ENCODE data around the gene MYO1B.

The MYO1B gene

DNA sequence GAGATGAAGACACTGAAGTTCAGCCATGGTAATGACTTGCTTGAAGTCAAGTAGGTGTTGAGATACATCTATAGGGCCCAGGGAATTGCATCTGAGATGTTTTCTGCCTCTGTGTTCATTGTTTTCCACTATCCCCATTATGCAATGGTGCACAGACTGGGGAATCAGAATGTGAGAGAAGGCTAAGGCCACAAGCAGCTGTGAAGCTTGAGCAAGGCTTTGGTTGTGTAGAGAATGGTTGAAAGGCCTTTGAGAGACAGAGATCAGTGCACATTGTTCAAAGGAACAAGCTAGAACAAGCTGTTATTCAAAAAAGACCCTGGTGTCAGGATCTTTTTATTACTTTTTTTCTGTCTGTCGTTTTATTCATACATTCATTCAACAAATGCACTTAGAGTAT, 82.3 kb downstream of the MYO1B start:
- Histone ChIP-seq H3K4me3 (ENCODE audit: low read depth in 1 of 2, low read length in 2 of 2) (no peak overlapping the region), H3K9me3 (ENCODE audit: control insufficient read depth in 1 of 2, low read length in 2 of 2) (no peaks in the 10 kb centered on the region), H3K4me1 (ENCODE audit: control insufficient read depth in 1 of 2, insufficient read depth in 2 of 2, low read length in 2 of 2) (no peaks in the 10 kb centered on the region), H3K27ac (ENCODE audit: low read length) (no peak overlapping the region), H3K27me3 (ENCODE audit: low read depth, low read length) (no peaks in the 10 kb centered on the region), H3K36me3 (ENCODE audit: control insufficient read depth in 1 of 2, insufficient read depth in 2 of 2, low read length in 2 of 2) (no peaks in the 10 kb centered on the region)

DNA sequence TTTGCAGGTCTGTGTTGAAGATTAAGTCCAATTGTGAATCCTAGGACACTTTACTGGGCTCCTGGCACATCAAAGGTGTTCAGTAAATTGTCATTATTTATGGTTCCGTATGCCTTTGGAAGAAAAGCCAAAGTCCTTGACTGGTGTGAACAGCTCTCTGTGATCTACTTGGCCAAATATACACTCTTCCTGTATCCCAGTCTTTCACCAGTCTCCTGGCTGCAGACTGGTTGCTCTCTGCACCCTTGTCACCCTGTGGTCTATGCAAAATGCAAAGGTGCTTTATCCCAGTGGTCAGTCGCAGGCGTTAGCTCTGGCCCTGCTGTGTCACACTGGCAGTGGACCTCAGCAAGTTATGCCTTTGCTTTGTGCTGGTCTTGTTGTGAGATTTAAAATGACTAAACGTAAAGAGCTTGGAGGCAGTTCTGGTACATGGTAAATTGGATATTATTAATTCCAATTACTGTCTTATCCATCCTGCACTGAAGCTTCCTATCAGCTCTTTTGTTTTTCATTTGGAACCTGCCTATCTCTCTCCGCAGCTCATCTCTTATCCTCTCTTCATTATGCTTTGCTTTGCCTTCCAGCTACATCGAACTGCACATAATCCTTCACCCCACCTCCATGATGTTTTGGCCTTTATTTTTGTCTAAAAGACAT, 83.1 kb downstream of the MYO1B start:
- Histone ChIP-seq H3K4me3 (ENCODE audit: low read depth in 1 of 2, low read length in 2 of 2) (no peak overlapping the region), H3K27me3 (ENCODE audit: low read depth, low read length) (no peaks in the 10 kb centered on the region), H3K4me1 (ENCODE audit: control insufficient read depth in 1 of 2, insufficient read depth in 2 of 2, low read length in 2 of 2) (no peaks in the 10 kb centered on the region), H3K27ac (ENCODE audit: low read length) (no peak overlapping the region), H3K36me3 (ENCODE audit: control insufficient read depth in 1 of 2, insufficient read depth in 2 of 2, low read length in 2 of 2) (no peaks in the 10 kb centered on the region), H3K9me3 (ENCODE audit: control insufficient read depth in 1 of 2, low read length in 2 of 2) (no peaks in the 10 kb centered on the region)

DNA sequence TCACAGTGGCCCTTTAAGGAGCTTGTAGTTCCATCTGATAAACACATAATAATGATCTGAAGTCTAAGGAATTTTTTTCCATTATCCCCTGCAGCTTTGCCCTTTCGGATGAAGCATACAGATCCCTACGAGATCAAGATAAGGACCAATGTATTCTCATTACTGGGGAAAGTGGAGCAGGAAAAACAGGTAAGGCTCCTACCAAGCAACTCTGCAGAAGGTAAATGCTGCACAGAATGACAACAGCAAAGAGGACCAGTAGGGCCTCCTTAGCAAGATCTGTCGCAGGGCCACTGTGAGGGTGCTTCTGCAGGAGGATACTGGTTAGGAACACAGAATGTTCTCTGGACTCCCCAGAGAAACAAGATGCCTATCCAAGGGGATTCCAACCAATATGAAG, 84.6 kb downstream of the MYO1B start:
- H3K9me3 ChIP-seq (ENCODE audit: control insufficient read depth in 1 of 2, low read length in 2 of 2), result no peaks in the 10 kb centered on the region
- no peaks in the 10 kb centered on the region for H3K27me3 ChIP-seq (ENCODE audit: low read depth, low read length)
- no peaks in the 10 kb centered on the region for H3K4me1 ChIP-seq (ENCODE audit: control insufficient read depth in 1 of 2, insufficient read depth in 2 of 2, low read length in 2 of 2)
- no peak overlapping the region for H3K4me3 ChIP-seq (ENCODE audit: low read depth in 1 of 2, low read length in 2 of 2)
- H3K27ac ChIP-seq (ENCODE audit: low read length), result no peak overlapping the region
- peaks cover 0 to 5% of the 10 kb centered on the region in 2 donors for H3K36me3 ChIP-seq (ENCODE audit: control insufficient read depth in 1 of 2, insufficient read depth in 2 of 2, low read length in 2 of 2)

DNA sequence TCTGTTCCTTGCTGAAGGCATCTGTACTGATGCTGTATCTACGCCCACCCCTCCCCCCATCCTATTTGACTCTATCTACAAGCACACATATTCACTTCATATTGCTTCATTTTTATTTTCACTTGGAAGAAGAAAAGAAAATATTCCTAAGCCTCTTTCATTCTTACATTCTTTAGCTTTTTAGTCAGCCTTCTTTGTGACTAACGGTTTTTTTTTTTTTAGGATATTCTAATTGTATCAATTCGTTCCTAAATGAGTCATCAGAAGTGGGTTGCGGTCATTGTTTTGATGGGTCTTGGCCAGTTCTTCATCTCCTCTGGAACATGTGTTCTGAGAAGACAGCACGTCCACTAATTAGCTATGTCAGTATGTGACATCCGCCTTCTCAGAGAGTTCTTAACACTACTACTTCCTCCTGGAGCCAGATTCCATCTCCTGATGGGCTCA, 88.7 kb downstream of the MYO1B start:
- no peaks in the 10 kb centered on the region for H3K9me3 ChIP-seq (ENCODE audit: control insufficient read depth in 1 of 2, low read length in 2 of 2)
- peaks cover 0 to 5% of the 10 kb centered on the region in 2 donors for H3K36me3 ChIP-seq (ENCODE audit: control insufficient read depth in 1 of 2, insufficient read depth in 2 of 2, low read length in 2 of 2)
- no peak overlapping the region for H3K4me3 ChIP-seq (ENCODE audit: low read depth in 1 of 2, low read length in 2 of 2)
- no peak overlapping the region for H3K27ac ChIP-seq (ENCODE audit: low read length)
- no peaks in the 10 kb centered on the region for H3K27me3 ChIP-seq (ENCODE audit: low read depth, low read length)
- no peaks in the 10 kb centered on the region for H3K4me1 ChIP-seq (ENCODE audit: control insufficient read depth in 1 of 2, insufficient read depth in 2 of 2, low read length in 2 of 2)

DNA sequence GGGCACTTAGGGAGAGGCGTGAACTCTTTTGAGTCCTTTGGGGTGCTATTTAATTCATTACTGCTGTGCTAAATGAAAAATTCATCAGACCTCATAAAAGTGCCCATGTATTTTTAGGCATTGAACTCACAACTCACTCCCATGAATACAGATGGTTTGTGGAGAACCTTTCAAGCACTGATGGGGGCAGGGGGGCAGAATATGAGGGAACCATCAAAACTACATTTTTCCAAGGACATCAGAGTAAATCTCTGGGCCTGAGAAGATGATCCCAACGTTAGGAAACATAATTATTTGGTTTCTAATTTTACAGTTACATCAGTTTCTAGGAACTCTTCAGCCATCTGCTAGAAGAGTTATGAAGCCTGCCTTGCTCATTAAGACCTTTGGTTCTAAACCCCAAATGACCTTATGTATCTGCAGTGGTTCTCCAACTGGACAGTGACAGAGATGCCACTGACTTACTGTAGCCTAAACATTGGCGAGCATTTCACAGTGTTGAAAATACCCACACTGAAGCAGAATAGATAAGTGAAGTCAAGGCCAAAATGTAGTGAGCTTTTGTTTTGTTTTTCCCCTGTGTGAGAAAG, 90.8 kb downstream of the MYO1B start:
- no peaks in the 10 kb centered on the region for H3K4me1 ChIP-seq (ENCODE audit: control insufficient read depth in 1 of 2, insufficient read depth in 2 of 2, low read length in 2 of 2)
- H3K27me3 ChIP-seq (ENCODE audit: low read depth, low read length), result no peaks in the 10 kb centered on the region
- no peak overlapping the region for H3K27ac ChIP-seq (ENCODE audit: low read length)
- peaks cover 0 to 5% of the 10 kb centered on the region in 2 donors for H3K36me3 ChIP-seq (ENCODE audit: control insufficient read depth in 1 of 2, insufficient read depth in 2 of 2, low read length in 2 of 2)
- no peaks in the 10 kb centered on the region for H3K9me3 ChIP-seq (ENCODE audit: control insufficient read depth in 1 of 2, low read length in 2 of 2)
- no peak overlapping the region for H3K4me3 ChIP-seq (ENCODE audit: low read depth in 1 of 2, low read length in 2 of 2)

DNA sequence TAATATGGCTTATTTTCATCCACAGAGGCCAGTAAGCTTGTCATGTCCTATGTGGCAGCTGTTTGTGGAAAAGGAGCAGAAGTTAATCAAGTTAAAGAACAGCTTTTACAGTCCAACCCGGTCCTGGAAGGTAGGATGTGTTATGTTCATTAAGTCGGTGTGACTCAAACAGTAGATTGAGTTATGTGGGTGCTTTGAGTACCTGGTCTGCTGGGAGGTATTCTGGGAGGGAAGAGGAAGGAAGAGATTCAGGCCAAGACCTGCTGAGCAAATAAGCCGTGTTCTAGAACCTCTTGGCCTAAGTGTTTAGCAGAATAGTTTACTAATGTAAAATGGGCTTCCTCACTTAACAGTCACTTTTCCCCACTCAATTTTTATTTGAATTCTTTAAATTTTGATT, 96.2 kb downstream of the MYO1B start:
- no peak overlapping the region for H3K27ac ChIP-seq (ENCODE audit: low read length)
- H3K27me3 ChIP-seq (ENCODE audit: low read depth, low read length), result no peaks in the 10 kb centered on the region
- H3K4me3 ChIP-seq (ENCODE audit: low read depth in 1 of 2, low read length in 2 of 2), result no peak overlapping the region
- H3K4me1 ChIP-seq (ENCODE audit: control insufficient read depth in 1 of 2, insufficient read depth in 2 of 2, low read length in 2 of 2), result no peaks in the 10 kb centered on the region
- H3K9me3 ChIP-seq (ENCODE audit: control insufficient read depth in 1 of 2, low read length in 2 of 2), result no peaks in the 10 kb centered on the region
- H3K36me3 ChIP-seq (ENCODE audit: control insufficient read depth in 1 of 2, insufficient read depth in 2 of 2, low read length in 2 of 2), result no peaks in the 10 kb centered on the region

DNA sequence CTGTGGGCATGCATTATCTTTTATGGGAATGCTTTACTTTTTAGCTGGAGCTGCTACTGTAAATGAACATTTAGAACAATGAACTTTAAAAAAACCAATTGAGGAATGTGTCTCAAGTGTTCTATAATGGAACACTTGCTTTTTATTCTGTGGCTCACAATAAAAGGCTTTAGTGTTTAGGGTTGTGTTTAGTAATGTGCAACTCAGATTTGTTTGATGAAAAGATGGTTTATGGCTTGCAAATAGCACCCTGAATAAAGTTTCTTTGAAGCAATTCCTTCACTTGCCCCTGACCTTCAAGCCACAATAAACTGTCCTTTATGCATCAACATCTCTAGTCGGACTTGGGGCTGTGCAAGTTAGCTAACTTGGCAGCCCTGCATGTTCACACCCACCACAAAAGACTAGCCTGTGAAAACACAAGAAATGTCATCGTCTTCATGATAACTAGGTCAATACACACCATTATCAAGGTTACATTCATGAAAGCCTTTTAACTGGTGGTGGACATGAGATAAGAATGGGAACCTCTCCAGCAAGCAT, 98.7 kb downstream of the MYO1B start:
- no peaks in the 10 kb centered on the region for H3K27me3 ChIP-seq (ENCODE audit: low read depth, low read length)
- H3K4me3 ChIP-seq (ENCODE audit: low read depth in 1 of 2, low read length in 2 of 2), result no peak overlapping the region
- no peaks in the 10 kb centered on the region for H3K4me1 ChIP-seq (ENCODE audit: control insufficient read depth in 1 of 2, insufficient read depth in 2 of 2, low read length in 2 of 2)
- H3K36me3 ChIP-seq (ENCODE audit: control insufficient read depth in 1 of 2, insufficient read depth in 2 of 2, low read length in 2 of 2), result no peaks in the 10 kb centered on the region
- no peaks in the 10 kb centered on the region for H3K9me3 ChIP-seq (ENCODE audit: control insufficient read depth in 1 of 2, low read length in 2 of 2)
- H3K27ac ChIP-seq (ENCODE audit: low read length), result no peak overlapping the region

DNA sequence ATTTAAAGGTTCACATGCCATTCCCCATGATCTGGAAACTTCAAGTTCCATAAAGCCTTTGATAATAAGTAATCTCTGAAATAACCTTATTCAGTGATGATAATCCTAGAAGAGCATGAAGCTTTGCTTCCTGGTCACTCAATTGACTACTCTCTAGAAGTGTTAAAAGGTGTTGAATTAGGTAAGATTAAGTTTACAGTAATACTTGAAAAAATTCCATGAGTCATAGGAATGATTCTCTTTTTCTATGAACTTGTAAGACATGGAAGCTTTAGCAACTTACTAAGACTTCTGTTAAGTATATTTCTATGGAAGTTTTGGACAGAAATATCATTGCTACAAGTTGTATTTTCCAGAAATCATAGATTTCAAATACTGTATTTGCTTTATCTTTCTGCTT, 100.6 kb downstream of the MYO1B start:
- no peaks in the 10 kb centered on the region for H3K9me3 ChIP-seq (ENCODE audit: control insufficient read depth in 1 of 2, low read length in 2 of 2)
- H3K27ac ChIP-seq (ENCODE audit: low read length), result no peak overlapping the region
- no peaks in the 10 kb centered on the region for H3K36me3 ChIP-seq (ENCODE audit: control insufficient read depth in 1 of 2, insufficient read depth in 2 of 2, low read length in 2 of 2)
- no peaks in the 10 kb centered on the region for H3K4me1 ChIP-seq (ENCODE audit: control insufficient read depth in 1 of 2, insufficient read depth in 2 of 2, low read length in 2 of 2)
- no peak overlapping the region for H3K4me3 ChIP-seq (ENCODE audit: low read depth in 1 of 2, low read length in 2 of 2)
- H3K27me3 ChIP-seq (ENCODE audit: low read depth, low read length), result no peaks in the 10 kb centered on the region

DNA sequence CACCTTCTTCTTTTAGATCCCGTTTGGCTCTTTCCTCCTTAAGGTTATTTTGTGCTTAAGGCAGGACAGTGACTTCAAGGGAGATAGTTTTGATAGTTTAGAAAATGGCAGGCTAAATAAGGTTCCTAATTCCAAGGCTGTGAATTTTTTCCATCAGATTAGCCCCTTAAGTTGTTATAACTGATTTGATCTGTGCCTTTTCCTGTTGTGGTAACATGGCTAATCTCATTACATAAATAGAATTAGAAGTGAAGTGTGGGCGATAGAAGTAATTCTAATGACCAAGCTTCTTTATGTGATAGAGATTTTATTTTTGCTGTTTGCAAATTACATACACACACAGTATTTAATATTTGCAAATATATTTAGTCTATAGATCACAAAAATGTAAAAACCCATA, 102.0 kb downstream of the MYO1B start:
- Histone ChIP-seq H3K4me1 (ENCODE audit: control insufficient read depth in 1 of 2, insufficient read depth in 2 of 2, low read length in 2 of 2) (no peaks in the 10 kb centered on the region), H3K27me3 (ENCODE audit: low read depth, low read length) (no peaks in the 10 kb centered on the region), H3K27ac (ENCODE audit: low read length) (no peak overlapping the region), H3K4me3 (ENCODE audit: low read depth in 1 of 2, low read length in 2 of 2) (no peak overlapping the region), H3K36me3 (ENCODE audit: control insufficient read depth in 1 of 2, insufficient read depth in 2 of 2, low read length in 2 of 2) (no peaks in the 10 kb centered on the region), H3K9me3 (ENCODE audit: control insufficient read depth in 1 of 2, low read length in 2 of 2) (no peaks in the 10 kb centered on the region)

DNA sequence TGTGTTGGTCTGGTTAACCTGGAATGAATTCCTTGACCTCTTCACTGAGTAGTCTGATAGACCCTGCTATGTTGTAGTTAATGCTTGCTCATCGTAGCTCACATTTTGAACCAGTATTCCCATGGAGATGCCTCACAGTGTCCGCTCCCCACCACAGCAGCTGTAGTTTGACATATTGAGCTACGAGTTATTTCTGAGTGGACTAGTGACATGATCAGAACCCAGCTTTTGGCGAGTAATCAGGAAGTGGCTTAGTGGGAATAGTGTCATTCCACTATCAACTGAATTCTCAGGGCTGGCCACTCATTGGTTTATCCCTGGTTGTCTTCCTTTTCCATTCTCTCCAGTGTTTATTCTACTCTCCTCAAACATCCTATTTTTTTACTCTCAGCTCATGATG, 102.7 kb downstream of the MYO1B start:
- no peak overlapping the region for H3K4me3 ChIP-seq (ENCODE audit: low read depth in 1 of 2, low read length in 2 of 2)
- no peaks in the 10 kb centered on the region for H3K36me3 ChIP-seq (ENCODE audit: control insufficient read depth in 1 of 2, insufficient read depth in 2 of 2, low read length in 2 of 2)
- no peaks in the 10 kb centered on the region for H3K27me3 ChIP-seq (ENCODE audit: low read depth, low read length)
- no peak overlapping the region for H3K27ac ChIP-seq (ENCODE audit: low read length)
- no peaks in the 10 kb centered on the region for H3K9me3 ChIP-seq (ENCODE audit: control insufficient read depth in 1 of 2, low read length in 2 of 2)
- H3K4me1 ChIP-seq (ENCODE audit: control insufficient read depth in 1 of 2, insufficient read depth in 2 of 2, low read length in 2 of 2), result no peaks in the 10 kb centered on the region

DNA sequence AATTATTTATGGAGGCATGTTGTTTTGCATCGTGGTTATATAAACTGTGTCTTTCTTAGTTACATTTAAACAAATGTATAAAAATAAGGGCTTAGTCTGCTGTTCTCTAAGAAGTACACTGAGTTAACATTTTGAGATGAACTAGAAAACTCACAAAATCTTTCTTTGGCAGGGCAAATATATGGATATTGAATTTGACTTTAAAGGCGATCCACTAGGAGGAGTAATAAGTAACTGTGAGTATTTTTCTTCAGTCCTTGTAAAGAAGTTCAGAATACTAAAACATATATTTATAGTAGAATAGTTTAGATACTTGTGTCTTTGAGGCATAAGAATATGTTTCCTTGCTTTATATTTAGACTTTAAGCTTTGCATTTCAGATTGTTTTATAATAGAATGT, 104.8 kb downstream of the MYO1B start:
- Histone ChIP-seq H3K4me3 (ENCODE audit: low read depth in 1 of 2, low read length in 2 of 2) (no peak overlapping the region), H3K27ac (ENCODE audit: low read length) (no peak overlapping the region), H3K4me1 (ENCODE audit: control insufficient read depth in 1 of 2, insufficient read depth in 2 of 2, low read length in 2 of 2) (no peaks in the 10 kb centered on the region), H3K36me3 (ENCODE audit: control insufficient read depth in 1 of 2, insufficient read depth in 2 of 2, low read length in 2 of 2) (no peaks in the 10 kb centered on the region), H3K9me3 (ENCODE audit: control insufficient read depth in 1 of 2, low read length in 2 of 2) (no peaks in the 10 kb centered on the region), H3K27me3 (ENCODE audit: low read depth, low read length) (no peaks in the 10 kb centered on the region)

DNA sequence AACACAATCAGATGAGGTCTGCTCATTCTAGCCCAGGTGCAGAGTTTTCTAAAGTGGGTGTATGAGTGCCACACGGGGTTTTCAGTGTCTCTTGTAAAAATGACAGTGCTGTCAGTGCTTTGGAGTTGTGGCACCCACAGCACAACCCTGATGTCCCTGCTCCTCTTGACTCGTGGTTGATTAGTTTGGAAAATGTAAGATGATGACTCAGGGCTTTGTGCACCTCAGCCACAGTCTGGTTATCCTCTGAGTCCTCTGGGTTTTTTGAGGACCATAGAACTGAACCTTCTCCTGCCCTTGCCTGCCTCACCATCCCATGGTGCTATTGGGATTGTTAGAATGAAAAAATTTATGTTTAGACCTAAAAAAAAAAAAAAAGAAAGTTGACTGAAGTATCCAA, 105.6 kb downstream of the MYO1B start:
- Histone ChIP-seq H3K4me1 (ENCODE audit: control insufficient read depth in 1 of 2, insufficient read depth in 2 of 2, low read length in 2 of 2) (no peaks in the 10 kb centered on the region), H3K27me3 (ENCODE audit: low read depth, low read length) (no peaks in the 10 kb centered on the region), H3K36me3 (ENCODE audit: control insufficient read depth in 1 of 2, insufficient read depth in 2 of 2, low read length in 2 of 2) (no peaks in the 10 kb centered on the region), H3K9me3 (ENCODE audit: control insufficient read depth in 1 of 2, low read length in 2 of 2) (no peaks in the 10 kb centered on the region), H3K4me3 (ENCODE audit: low read depth in 1 of 2, low read length in 2 of 2) (no peak overlapping the region), H3K27ac (ENCODE audit: low read length) (no peak overlapping the region)

Data from muscle layer of duodenum (tissue), 2 donors.